GM19239 (cell line): Measurements from ENCODE around the gene COMMD4.
"Not testable (repeated sequence)": the region's sequence is repeated elsewhere in the genome, so short reads cannot be mapped to it uniquely, and the experiment has no call there.

Experiments used
- DNase-seq: peaks from one replicate; pipeline ENCODE4 v3.0.0; 2011; ENCODE audit warnings: low spot score; ENCODE audit not compliant: insufficient read length
- FAIRE-seq: peaks from 2 replicates; lab custom pipeline; 2011; peaks lifted over from hg19 to GRCh38; lab: Jason Lieb, UNC

The COMMD4 gene

GRCh38 chr15:75328493-75329314, 7.2 kb upstream of the COMMD4 start:
- DNase-seq (no peak), FAIRE-seq (no peak)

GRCh38 chr15:75329571-75329970, 6.3 kb upstream of the COMMD4 start:
- no peak for FAIRE-seq
- no peak for DNase-seq

- not testable (repeated sequence) for DNase-seq, FAIRE-seq
These were observed 3.8 kb upstream of the COMMD4 start for GRCh38 chr15:75332093-75332492.

- not testable (repeated sequence) for DNase-seq
These were observed 2.0 kb upstream of the COMMD4 start for GRCh38 chr15:75333654-75334419.

GRCh38 chr15:75335313-75335704, 554 bp upstream of the COMMD4 start:
- FAIRE-seq = peak; percentile 66
- DNase-seq = no peak

More at GRCh38 chr15:75333654-75334419, 2.0 kb upstream of the COMMD4 start:
- not testable (repeated sequence) for FAIRE-seq

- DNase-seq (no peak), FAIRE-seq (no peak)
These were observed 2.9 kb downstream of the COMMD4 start for GRCh38 chr15:75338661-75339240.

GRCh38 chr15:75339531-75340240, 3.8 kb downstream of the COMMD4 start:
- FAIRE-seq (no peak), DNase-seq (no peak)

GRCh38 chr15:75342221-75342620, 6.4 kb downstream of the COMMD4 start:
- DNase-seq = no peak
- no peak for FAIRE-seq

- DNase-seq, FAIRE-seq: not testable (repeated sequence)
These were observed 8.1 kb downstream of the COMMD4 start for GRCh38 chr15:75343953-75344352.

- peak; percentile 77 for FAIRE-seq
- DNase-seq = no peak
These were observed 10.9 kb downstream of the COMMD4 start, which contains the start of gene NEIL1 for GRCh38 chr15:75346796-75347221. Gene NEIL1, plus strand, starts transcription at chr15:75347039. Its CDS starts 1,867 bp downstream, at chr15:75348906.

GRCh38 chr15:75347222-75348033, 11.6 kb downstream of the COMMD4 start:
- DNase-seq = no peak
- FAIRE-seq = peak; percentile 56

- FAIRE-seq (no peak), DNase-seq (no peak)
These were observed 12.2 kb downstream of the COMMD4 start for GRCh38 chr15:75348034-75348561.

GRCh38 chr15:75348562-75349350, 12.9 kb downstream of the COMMD4 start:
- DNase-seq (no peak), FAIRE-seq (no peak)

- not testable (repeated sequence) for DNase-seq
These were observed 13.4 kb downstream of the COMMD4 start for GRCh38 chr15:75349351-75349669.

GRCh38 chr15:75349851-75350588, 14.2 kb downstream of the COMMD4 start:
- DNase-seq = peak; percentile 75

More at GRCh38 chr15:75349351-75349669, 13.4 kb downstream of the COMMD4 start:
- FAIRE-seq = not testable (repeated sequence)

GRCh38 chr15:75350601-75351361, 14.9 kb downstream of the COMMD4 start:
- no peak for DNase-seq
- peak; percentile 48 for FAIRE-seq

More at GRCh38 chr15:75349851-75350588, 14.2 kb downstream of the COMMD4 start:
- peak; percentile 83 for FAIRE-seq
